Measurements from ENCODE around the gene WSCD1.

DNA sequence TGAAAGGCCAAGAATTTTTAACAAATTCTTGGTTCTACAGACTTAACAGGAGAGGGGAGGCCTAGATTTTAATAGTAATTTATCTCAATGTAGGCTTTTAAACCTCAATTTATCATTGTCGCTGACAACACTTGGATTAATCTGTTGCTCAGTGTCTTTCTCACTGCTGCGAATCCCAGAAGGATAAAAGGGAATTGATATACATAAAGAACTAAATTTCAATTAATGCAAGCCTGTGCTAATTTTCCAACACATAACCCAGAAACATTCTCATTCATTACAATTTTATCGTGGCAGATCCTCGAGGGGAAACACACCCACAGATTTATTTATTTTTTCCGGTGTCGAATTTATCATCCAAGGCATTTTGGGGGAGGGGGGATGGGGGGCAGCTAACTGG lies 98.1 kb downstream of the WSCD1 start:
- TF ChIP-seq, protein P1, sequence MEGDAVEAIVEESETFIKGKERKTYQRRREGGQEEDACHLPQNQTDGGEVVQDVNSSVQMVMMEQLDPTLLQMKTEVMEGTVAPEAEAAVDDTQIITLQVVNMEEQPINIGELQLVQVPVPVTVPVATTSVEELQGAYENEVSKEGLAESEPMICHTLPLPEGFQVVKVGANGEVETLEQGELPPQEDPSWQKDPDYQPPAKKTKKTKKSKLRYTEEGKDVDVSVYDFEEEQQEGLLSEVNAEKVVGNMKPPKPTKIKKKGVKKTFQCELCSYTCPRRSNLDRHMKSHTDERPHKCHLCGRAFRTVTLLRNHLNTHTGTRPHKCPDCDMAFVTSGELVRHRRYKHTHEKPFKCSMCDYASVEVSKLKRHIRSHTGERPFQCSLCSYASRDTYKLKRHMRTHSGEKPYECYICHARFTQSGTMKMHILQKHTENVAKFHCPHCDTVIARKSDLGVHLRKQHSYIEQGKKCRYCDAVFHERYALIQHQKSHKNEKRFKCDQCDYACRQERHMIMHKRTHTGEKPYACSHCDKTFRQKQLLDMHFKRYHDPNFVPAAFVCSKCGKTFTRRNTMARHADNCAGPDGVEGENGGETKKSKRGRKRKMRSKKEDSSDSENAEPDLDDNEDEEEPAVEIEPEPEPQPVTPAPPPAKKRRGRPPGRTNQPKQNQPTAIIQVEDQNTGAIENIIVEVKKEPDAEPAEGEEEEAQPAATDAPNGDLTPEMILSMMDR (IDR thresholded peaks at IDR 0.05; ENCODE audit: poor library complexity, severe bottlenecking): no peak
- TF ChIP-seq POLR2AphosphoS5 (IDR thresholded peaks at IDR 0.05): no peak
- no peak for TF ChIP-seq EZH2 (IDR thresholded peaks at IDR 0.05; ENCODE audit: borderline replicate concordance, insufficient read depth, low read length, poor library complexity, severe bottlenecking)
- TF ChIP-seq, protein P2, sequence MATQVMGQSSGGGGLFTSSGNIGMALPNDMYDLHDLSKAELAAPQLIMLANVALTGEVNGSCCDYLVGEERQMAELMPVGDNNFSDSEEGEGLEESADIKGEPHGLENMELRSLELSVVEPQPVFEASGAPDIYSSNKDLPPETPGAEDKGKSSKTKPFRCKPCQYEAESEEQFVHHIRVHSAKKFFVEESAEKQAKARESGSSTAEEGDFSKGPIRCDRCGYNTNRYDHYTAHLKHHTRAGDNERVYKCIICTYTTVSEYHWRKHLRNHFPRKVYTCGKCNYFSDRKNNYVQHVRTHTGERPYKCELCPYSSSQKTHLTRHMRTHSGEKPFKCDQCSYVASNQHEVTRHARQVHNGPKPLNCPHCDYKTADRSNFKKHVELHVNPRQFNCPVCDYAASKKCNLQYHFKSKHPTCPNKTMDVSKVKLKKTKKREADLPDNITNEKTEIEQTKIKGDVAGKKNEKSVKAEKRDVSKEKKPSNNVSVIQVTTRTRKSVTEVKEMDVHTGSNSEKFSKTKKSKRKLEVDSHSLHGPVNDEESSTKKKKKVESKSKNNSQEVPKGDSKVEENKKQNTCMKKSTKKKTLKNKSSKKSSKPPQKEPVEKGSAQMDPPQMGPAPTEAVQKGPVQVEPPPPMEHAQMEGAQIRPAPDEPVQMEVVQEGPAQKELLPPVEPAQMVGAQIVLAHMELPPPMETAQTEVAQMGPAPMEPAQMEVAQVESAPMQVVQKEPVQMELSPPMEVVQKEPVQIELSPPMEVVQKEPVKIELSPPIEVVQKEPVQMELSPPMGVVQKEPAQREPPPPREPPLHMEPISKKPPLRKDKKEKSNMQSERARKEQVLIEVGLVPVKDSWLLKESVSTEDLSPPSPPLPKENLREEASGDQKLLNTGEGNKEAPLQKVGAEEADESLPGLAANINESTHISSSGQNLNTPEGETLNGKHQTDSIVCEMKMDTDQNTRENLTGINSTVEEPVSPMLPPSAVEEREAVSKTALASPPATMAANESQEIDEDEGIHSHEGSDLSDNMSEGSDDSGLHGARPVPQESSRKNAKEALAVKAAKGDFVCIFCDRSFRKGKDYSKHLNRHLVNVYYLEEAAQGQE (IDR thresholded peaks at IDR 0.05; ENCODE audit: borderline replicate concordance): no peak
- TF ChIP-seq EP300 (conservative IDR thresholded peaks at IDR 0.05; ENCODE audit: poor library complexity, severe bottlenecking): no peak

Measured in neural cell (in vitro differentiated cells).